Neural progenitor cell (in vitro differentiated cells): Measurements from ENCODE around the gene POF1B.

Experiments
- EZH2 ChIP-seq: fragments of 200-600 bp; sonication (generic); IDR thresholded peaks from 2 replicates; pipeline ENCODE4 v1.6.1; 2017; ENCODE audit warnings: antibody characterized with exemption, mild to moderate bottlenecking, moderate library complexity
- EZH2phosphoT487 ChIP-seq: fragments of 200-600 bp; sonication (generic); IDR thresholded peaks from 2 replicates; pipeline ENCODE4 v1.6.1; 2017; ENCODE audit warnings: antibody characterized with exemption
- TF ChIP-seq, protein P1 (sequence below): fragments of 200-600 bp; sonication (generic); IDR thresholded peaks from 2 replicates; pipeline ENCODE4 v1.5.1; 2017; ENCODE audit warnings: antibody characterized with exemption, mild to moderate bottlenecking

DNA sequence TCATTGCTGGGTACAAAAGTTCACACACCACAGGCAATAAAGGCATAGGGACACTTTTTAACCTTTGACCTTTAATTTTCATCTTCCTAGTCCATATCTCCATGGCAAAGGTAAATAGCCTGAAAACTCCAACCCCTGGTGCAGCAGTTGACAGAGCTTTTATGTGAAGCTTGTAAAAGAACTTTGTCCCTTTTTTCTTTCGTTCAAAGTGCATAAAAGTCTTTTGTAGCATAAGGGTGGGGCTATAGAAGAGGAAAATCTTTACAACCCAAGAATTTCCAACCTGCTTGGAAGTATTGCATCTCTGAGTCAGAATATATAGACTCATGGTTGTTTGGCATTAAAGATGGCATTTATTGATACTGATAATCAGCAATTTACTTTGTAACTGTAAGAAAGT is 20.4 kb downstream of the POF1B start:
- TF ChIP-seq, protein P1, sequence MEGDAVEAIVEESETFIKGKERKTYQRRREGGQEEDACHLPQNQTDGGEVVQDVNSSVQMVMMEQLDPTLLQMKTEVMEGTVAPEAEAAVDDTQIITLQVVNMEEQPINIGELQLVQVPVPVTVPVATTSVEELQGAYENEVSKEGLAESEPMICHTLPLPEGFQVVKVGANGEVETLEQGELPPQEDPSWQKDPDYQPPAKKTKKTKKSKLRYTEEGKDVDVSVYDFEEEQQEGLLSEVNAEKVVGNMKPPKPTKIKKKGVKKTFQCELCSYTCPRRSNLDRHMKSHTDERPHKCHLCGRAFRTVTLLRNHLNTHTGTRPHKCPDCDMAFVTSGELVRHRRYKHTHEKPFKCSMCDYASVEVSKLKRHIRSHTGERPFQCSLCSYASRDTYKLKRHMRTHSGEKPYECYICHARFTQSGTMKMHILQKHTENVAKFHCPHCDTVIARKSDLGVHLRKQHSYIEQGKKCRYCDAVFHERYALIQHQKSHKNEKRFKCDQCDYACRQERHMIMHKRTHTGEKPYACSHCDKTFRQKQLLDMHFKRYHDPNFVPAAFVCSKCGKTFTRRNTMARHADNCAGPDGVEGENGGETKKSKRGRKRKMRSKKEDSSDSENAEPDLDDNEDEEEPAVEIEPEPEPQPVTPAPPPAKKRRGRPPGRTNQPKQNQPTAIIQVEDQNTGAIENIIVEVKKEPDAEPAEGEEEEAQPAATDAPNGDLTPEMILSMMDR: no peak
- no peak for TF ChIP-seq EZH2phosphoT487
- no peak for TF ChIP-seq EZH2
